Heart left ventricle (tissue), 16 donors: Measurements from ENCODE around the gene GRIP1. TPM values are rescaled to one million over a fixed set of nuclear protein-coding genes. Genes with fewer than 3 reads are reported as not detected.

Experiments
- ATAC-seq, 4 donors: fragments of 200-7000 bp; cut with Tn5 transposase; one replicate each; pipeline ENCODE4 v1.9.1; 2020 to 2022; ENCODE audit warnings: moderate library complexity in 4 of 4, mild to moderate bottlenecking in 3 of 4, moderate number of reproducible peaks in 1 of 4
- DNase-seq, 5 donors: peaks; one replicate each; pipeline ENCODE4 v3.0.0-alpha.2; 2020
- H3K27ac ChIP-seq, 12 donors: fragments of 200-600 bp; sonication (generic) in 4 of 12; one replicate each; pipeline versions ENCODE4 v1.5.0 to v1.8.0; 2016 to 2022; ENCODE audit warnings: mild to moderate bottlenecking in 2 of 12
- H3K27me3 ChIP-seq, 9 donors: fragments of 200-600 bp; sonication (generic) in 2 of 9; one replicate each; pipeline versions ENCODE4 v1.5.1 to v1.8.0; 2016 to 2022; ENCODE audit warnings: mild to moderate bottlenecking in 3 of 9
- H3K36me3 ChIP-seq, 9 donors: fragments of 200-600 bp; sonication (generic) in 2 of 9; one replicate each; pipeline versions ENCODE4 v1.5.0 to v1.8.0; 2018 to 2022; ENCODE audit warnings: mild to moderate bottlenecking in 2 of 9
- H3K4me1 ChIP-seq, 12 donors: fragments of 200-600 bp; sonication (generic) in 4 of 12; one replicate each; pipeline versions ENCODE4 v1.5.0 to v1.8.0; 2016 to 2022; ENCODE audit warnings: mild to moderate bottlenecking in 3 of 12
- H3K4me3 ChIP-seq, 12 donors: fragments of 200-600 bp; sonication (generic) in 4 of 12; one replicate each; pipeline versions ENCODE4 v1.5.0 to v1.8.0; 2017 to 2022; ENCODE audit warnings: mild to moderate bottlenecking in 9 of 12, moderate library complexity in 4 of 12
- H3K9me3 ChIP-seq, 12 donors: fragments of 200-600 bp; sonication (generic) in 4 of 12; one replicate each; pipeline versions ENCODE4 v1.5.0 to v1.8.0; 2016 to 2022; ENCODE audit warnings: mild to moderate bottlenecking in 1 of 12
- CTCF ChIP-seq, 12 donors: fragments of 200-600 bp; sonication (generic) in 4 of 12; IDR thresholded peaks; one replicate each; pipeline versions ENCODE4 v1.5.0 to v1.8.0; 2018 to 2022; ENCODE audit warnings: antibody characterized with exemption in 12 of 12, mild to moderate bottlenecking in 5 of 12
- POLR2A ChIP-seq, 2 donors: fragments of 450-650 bp; IDR thresholded peaks; one replicate each; pipeline ENCODE4 v1.6.1; 2017; ENCODE audit warnings: antibody characterized with exemption in 2 of 2, mild to moderate bottlenecking in 2 of 2, moderate library complexity in 2 of 2
- WGBS, 4 donors: extraction: QIAGEN DNeasy Blood & Tissue Kit in 2 of 4; methylation state at CpG; one replicate each; pipeline versions ENCODE4 v1.1.5 to v1.1.7; 2013 to 2018; 5-methylcytosine and 5-hydroxymethylcytosine counted together
- intact Hi-C, 10 donors: fragments of 100-400 bp; cut with DNase I; formaldehyde crosslinking; loops; one replicate each; pipeline versions ENCODE4 v1.11.1 to v1.14.2; 2022
- polyA plus RNA-seq, 2 donors: library from polyadenylated mRNA; stranded (reverse); fragments of 200-250 nt; gene quantifications; one replicate each; pipeline ENCODE4 v1.2.3, GENCODE V29; 2013
- total RNA-seq, 9 donors: library from RNA; depleted of rRNA in 2 of 9; stranded (reverse); fragments of >200 nt in 2 of 9; fragmentation: NEBNext Ultra II Directional in 3 of 9; extraction: Animal tissue kit (Norgen Biotek cat#: 25700) in 3 of 9; gene quantifications; one replicate each; pipeline versions ENCODE4 v1.1.0 to v1.2.4, GENCODE V29; 2016 to 2023
- donor health status: ischemic (EF 13 %, LVEDD 7.1; RV severe dilation, severe dysfunction).
- donor health status: healthy with polysubstance abuse.
- donor health status: DM: no; HTN: yes; CAD: no.
- donor health status: DM: no; HTN: no; CAD: no.
- donor health status: ischemic (EF 25% LVEDD 6.9; RV normal size, moderate dysfunction).
- donor health status: ischemic (EF 25% LVEDD 5.7; RV mildly dilated, moderate dysfunction).
- donor health status: healthy.
- donor health status: DM: yes; HTN: yes; CAD: no.
- donor health status: ischemic (EF 35%, LVEDD 5.7; RV mildly dilated, moderate dysfunction).
- donor health status: nonischemic (EF 11% LVEDD 7.7; RV severe dilation, severe dysfunction).
- donor health status: DM: yes; HTN: yes; CAD: no.
- donor health status: PGD.
- donor health status: ischemic (EF 29% LVEDD 5.4; RV normal size, mild dysfunction).
- donor health status: nonischemic (EF 23%, LVEDD 6.1; RV moderate dilation, normal function).

The GRIP1 gene
- total and polyA plus RNA-seq, 11 donors: 0.30 to 8.4 (median 1.5) TPM

- Histone ChIP-seq H3K4me1 (no peaks in the 10 kb centered on the region), H3K27ac (no peak overlapping the region), H3K4me3 (no peak overlapping the region), H3K9me3 (no peaks in the 10 kb centered on the region), H3K27me3 (no peaks in the 10 kb centered on the region), H3K36me3 (no peaks in the 10 kb centered on the region)
- 88 to 95% (median 90%) methylated on average over 3 of the region's 3 CpGs for WGBS, 4 donors
- ATAC-seq (no peak), DNase-seq (no peak)
- TF ChIP-seq POLR2A (IDR thresholded peaks at IDR 0.05): no peak
- TF ChIP-seq CTCF (IDR thresholded peaks at IDR 0.05): no peak
- intact Hi-C loops: no loop called here
Measured at GRCh38 chr12:66603981-66604479, 74.8 kb downstream of the GRIP1 start.

GRCh38 chr12:66603461-66603860 lies 75.4 kb downstream of the GRIP1 start:
- no peaks in the 10 kb centered on the region for H3K27me3 ChIP-seq
- ATAC-seq: no peak
- DNase-seq: no peak
- intact Hi-C loops: no loop called here
- WGBS, 4 donors: 68 to 86% (median 76%) methylated on average over 2 of the region's 2 CpGs
- no peak overlapping the region for H3K27ac ChIP-seq
- H3K9me3 ChIP-seq: no peaks in the 10 kb centered on the region
- H3K36me3 ChIP-seq: no peaks in the 10 kb centered on the region
- TF ChIP-seq POLR2A (IDR thresholded peaks at IDR 0.05) (no peak), CTCF (IDR thresholded peaks at IDR 0.05) (no peak)
- H3K4me3 ChIP-seq: no peak overlapping the region
- H3K4me1 ChIP-seq: no peaks in the 10 kb centered on the region

GRCh38 chr12:66602483-66603143 lies 76.3 kb downstream of the GRIP1 start:
- ATAC-seq: no peak
- no peaks in the 10 kb centered on the region for H3K4me1 ChIP-seq
- intact Hi-C loops: no loop called here
- WGBS, 4 donors: 11 to 56% (median 40%) methylated on average over 1 of the region's 1 CpG
- H3K27ac ChIP-seq: no peak overlapping the region
- no peak for DNase-seq
- no peak overlapping the region for H3K4me3 ChIP-seq
- H3K27me3 ChIP-seq: no peaks in the 10 kb centered on the region
- TF ChIP-seq POLR2A (IDR thresholded peaks at IDR 0.05) (no peak), CTCF (IDR thresholded peaks at IDR 0.05) (no peak)
- no peaks in the 10 kb centered on the region for H3K36me3 ChIP-seq
- H3K9me3 ChIP-seq: no peaks in the 10 kb centered on the region

GRCh38 chr12:66600903-66601302 lies 78.0 kb downstream of the GRIP1 start:
- ATAC-seq (no peak), DNase-seq (no peak)
- Histone ChIP-seq H3K9me3 (no peaks in the 10 kb centered on the region), H3K36me3 (no peaks in the 10 kb centered on the region), H3K27ac (no peak overlapping the region), H3K27me3 (no peaks in the 10 kb centered on the region), H3K4me3 (no peak overlapping the region), H3K4me1 (no peaks in the 10 kb centered on the region)
- intact Hi-C loops: no loop called here
- TF ChIP-seq CTCF (IDR thresholded peaks at IDR 0.05): no peak
- no peak for TF ChIP-seq POLR2A (IDR thresholded peaks at IDR 0.05)
- WGBS, 4 donors: 68 to 85% (median 82%) methylated on average over 2 of the region's 2 CpGs
